Measurements from ENCODE around the gene MVB12A.

DNA sequence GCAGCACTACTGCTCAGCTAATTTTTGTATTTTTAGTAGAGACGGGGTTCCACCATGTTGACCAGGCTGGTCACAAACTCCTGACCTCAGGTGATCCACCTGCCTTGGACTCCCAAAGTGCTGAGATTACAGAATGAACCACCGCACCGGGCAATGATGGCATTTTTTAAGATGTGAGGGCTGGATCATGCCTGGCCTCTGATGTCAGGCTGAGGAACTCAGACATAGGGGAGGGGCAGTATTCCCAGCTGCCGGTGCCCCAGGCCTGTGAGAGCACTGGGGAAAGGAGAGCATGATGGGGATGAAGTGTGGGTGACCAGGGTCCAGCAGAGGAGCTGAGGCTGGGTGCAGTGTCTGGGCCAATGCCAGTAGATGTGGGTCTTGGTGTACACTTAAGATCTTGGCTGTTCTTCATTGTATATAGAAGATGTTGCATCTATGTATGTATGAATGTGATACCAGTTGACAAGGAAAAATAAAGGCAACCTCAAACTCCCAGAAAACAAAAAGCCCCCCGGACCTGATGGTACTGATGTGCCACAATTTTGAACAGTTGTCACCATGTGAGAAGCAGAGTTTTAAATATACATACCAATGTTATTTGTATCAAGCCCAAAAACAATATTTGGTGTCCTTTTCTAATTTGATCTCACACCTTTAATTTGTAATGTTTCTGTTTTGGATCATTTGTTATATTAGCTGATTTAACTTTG, 39.3 kb upstream of the MVB12A start:
- no peak for TF ChIP-seq YY1 (IDR thresholded peaks at IDR 0.05; ENCODE audit: insufficient read depth, insufficient read length)
- no peak for TF ChIP-seq ZNF274 (IDR thresholded peaks at IDR 0.05; ENCODE audit: low read depth, low read length)

Data from NT2/D1 (cell line).